HG02642 (cell line): ENCODE measurements around the gene GRIK1.
"Not testable (repeated sequence)": the region's sequence is repeated elsewhere in the genome, so short reads cannot be mapped to it uniquely, and the experiment has no call there.

Experiments
- ATAC-seq: cut with Tn5 transposase; IDR thresholded peaks from one replicate; pipeline ENCODE4 v1.9.1; 2021; ENCODE audit warnings: mild to moderate bottlenecking; ENCODE audit not compliant: unreplicated experiment, poor library complexity

Gene GRIK1

GRCh38 chr21:29939924-29940275, at the start of gene GRIK1:
Gene GRIK1, minus strand, starts transcription at chr21:29939996.
- ATAC-seq = no peak

- no peak for ATAC-seq
These were observed 48.0 kb upstream of the GRIK1 start for GRCh38 chr21:29987762-29988161.

DNA sequence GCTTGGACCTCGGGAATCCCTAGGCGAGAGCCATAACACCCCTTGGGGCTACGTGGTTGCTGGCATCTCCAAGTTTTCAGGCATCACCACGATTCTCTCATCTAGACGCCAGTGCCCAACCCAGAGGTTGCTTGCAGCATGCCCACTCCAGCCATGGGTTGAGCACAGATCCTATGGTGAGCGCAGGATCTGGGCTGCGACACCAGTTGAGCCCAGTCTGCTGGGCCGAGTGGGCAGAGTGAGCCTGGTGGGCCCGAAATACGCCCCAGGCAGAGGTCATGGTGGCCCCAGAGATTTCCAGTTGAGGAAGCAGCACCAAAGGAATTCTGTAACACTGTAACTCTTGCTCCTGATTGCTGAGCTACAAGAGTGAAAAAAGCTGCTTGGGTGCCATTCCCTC, 46.1 kb upstream of the GRIK1 start:
- ATAC-seq = no peak

- no peak for ATAC-seq
These were observed 39.2 kb upstream of the GRIK1 start for GRCh38 chr21:29979043-29979442.

GRCh38 chr21:29975776-29976175, 36.0 kb upstream of the GRIK1 start:
- ATAC-seq = no peak

- ATAC-seq = no peak
These were observed 33.5 kb upstream of the GRIK1 start for GRCh38 chr21:29973258-29973657.

- no peak for ATAC-seq
These were observed 21.7 kb upstream of the GRIK1 start for GRCh38 chr21:29961291-29962027.

DNA sequence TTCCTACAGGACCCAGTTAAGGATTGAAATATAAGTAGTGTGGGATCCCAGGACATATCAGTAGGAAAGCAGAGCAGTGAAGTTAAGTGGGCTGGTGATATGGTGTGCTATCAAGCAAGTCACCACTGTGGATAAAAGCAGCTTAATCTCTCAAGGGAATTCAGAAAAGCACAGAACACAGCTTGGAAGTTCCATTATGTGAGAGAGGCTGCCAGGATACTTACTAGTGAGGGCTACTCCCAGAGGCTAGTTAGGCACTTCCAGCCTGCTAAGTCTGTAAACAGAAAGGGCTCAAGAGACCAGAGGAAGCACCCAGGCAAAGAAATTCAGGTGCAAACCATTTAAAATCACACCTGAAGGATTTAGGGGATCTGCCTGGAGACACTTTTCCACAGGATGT, 18.8 kb upstream of the GRIK1 start:
- no peak for ATAC-seq

DNA sequence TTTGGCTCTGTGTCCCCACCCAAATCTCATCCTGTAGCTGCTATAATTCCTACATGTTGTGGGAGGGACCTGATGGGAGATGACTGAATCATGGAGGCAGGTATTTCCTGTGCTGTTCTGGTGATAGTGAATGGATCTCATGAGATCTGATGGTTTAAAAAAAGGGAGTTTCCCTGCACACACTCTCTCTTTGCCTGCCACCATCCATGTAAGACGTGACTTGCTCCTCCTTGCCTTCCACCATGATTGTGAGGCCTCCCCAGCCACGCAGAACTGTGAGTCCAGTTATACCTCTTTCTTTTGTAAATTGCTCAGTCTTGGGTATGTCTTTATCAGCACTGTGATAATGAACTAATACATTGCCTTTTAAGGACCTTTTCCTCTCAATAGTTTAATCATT, 18.2 kb upstream of the GRIK1 start:
- ATAC-seq = not testable (repeated sequence)

- ATAC-seq = no peak
These were observed 13.9 kb upstream of the GRIK1 start for GRCh38 chr21:29953690-29954089.

DNA sequence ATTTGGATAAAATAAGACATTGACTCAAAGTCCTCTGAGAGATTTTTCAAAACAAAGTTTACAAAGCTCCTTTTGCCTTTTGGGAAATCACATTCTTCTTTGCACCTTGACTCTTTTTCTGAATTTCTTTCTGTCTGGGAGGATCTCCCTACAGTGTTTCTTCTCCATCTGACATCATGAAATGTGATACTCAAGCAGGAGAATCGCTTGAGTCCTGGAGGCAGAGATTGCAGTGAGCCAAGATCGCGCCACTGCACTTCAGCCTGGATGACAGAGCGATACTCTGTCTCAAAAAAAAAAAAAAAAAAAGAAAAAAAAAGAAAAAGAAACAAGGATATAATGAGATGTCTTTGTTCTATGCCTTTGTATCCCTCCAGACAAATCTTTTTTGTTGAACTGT, 13.3 kb upstream of the GRIK1 start:
- no peak for ATAC-seq

GRCh38 chr21:29951911-29952310, 12.1 kb upstream of the GRIK1 start:
- ATAC-seq = no peak

DNA sequence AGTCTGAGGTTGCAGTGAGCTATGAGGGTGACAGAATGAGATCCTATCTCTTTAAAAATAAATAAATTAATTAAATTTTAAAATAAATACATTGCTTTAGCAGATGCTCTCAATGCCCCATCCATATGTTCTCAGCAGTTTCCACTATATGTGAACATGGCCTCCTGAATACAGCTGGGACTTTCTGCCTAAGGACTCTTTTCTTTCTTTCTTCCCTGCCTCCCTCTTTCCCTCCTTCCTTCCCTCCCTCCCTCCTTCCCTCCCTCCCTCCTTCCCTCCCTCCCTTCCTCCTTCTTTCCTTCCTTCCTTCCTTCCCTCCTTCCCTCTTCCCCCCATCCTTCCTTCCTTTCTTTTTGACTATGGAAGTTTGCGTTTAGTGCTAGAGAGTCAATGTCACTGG, 10.2 kb upstream of the GRIK1 start:
- ATAC-seq = no peak

DNA sequence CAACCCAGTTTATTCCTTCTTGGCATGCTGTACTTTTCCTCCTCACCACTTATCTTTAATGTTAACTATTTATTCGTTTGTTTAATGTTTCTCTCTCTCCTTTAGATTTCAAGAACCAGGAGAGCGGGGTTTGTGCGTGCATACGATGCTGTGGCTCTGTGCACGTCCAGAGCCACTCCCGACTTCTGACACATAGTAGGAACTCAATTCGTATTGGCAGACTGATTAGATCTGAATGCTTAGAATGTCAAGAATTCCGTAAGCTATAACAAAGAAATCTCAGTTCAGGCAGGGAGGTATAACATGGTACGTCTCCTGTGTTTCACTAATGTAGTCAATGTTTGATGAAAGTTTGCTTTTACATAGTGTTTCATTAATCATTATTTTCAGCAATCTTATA, 7.3 kb upstream of the GRIK1 start:
- ATAC-seq = no peak

DNA sequence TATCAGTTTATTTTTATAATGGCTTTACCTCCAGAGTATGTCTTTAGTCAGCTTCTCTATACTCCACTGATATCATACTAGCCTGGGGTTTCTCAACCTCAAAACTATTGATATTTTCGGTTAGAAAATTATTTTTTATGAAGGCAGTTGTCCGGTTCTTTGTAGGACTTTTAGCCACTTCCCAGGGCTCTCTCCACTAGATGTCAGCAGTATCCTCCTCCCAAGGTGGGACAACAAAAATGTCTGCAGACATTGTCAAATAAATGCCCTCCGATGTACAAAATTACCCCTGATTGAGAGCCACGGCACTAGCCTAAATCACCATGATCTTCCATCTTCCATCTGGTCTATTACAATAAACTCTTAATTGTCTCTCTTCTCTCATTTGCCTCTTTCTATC, 4.1 kb upstream of the GRIK1 start:
- ATAC-seq = no peak

- no peak for ATAC-seq
These were observed 2.2 kb upstream of the GRIK1 start for GRCh38 chr21:29942034-29942433.

DNA sequence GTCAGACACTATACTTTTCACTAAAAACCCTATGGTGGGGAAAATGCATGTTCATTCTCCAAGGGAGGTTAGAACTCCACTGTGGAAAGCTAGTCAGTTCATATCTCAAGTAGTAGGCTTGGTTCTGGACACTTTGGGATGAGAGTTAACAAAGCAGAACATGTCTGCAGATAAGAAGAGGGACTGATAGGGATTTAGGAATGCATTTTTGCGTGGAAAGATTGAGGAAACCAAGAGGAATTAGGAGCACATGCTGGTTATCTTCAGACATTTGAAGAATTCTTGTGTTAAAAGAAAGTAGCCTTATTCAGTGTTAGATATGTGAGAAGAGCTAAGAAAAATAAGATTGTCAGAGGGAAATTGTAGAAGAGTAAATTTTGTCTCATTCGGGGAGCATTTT, 1.2 kb upstream of the GRIK1 start:
- ATAC-seq = no peak

- ATAC-seq = no peak
These were observed 565 bp upstream of the GRIK1 start for GRCh38 chr21:29940361-29940760.

- ATAC-seq = no peak
These were observed 482 bp downstream of the GRIK1 start for GRCh38 chr21:29939104-29939923.

- no peak for ATAC-seq
These were observed 1.1 kb downstream of the GRIK1 start for GRCh38 chr21:29938776-29939103.

- ATAC-seq = no peak
These were observed 6.7 kb downstream of the GRIK1 start for GRCh38 chr21:29933088-29933487.

DNA sequence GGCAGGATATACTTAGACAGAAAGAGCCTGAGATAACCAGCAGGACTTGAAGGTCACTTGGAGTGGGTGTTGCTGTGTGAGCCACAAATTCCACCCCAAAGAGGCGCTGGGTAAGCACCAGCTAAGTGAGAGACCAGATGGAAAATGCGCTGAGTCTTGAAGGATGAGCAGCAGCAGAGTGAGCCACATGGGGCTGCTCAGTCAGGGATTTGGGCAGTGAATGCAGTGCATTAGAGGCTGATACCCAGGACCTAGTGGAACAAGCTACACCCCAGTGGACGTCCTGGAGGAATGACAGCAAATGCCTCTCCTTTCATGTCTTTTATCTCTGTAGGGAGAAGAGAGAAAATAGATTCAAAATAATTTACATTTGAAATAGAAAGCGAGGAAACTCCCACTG, 11.3 kb downstream of the GRIK1 start:
- ATAC-seq = no peak
